ENCODE results near the gene OTOP1.
"Not testable (repeated sequence)": the region's sequence is repeated elsewhere in the genome, so short reads cannot be mapped to it uniquely, and the experiment has no call there.

- not testable (repeated sequence) for TF ChIP-seq CTCF (IDR thresholded peaks at IDR 0.05; ENCODE audit: insufficient read depth, low read depth, low read length); EZH2 (IDR thresholded peaks at IDR 0.05; ENCODE audit: insufficient read depth, low read length)
Measured at GRCh38 chr4:4143376-4143775, 83.4 kb downstream of the OTOP1 start.

Data from astrocyte (in vitro differentiated cells and primary cell).